Measurements from ENCODE around the gene ZMYM5.
A peak's percentile ranks its signal among the peaks of the same experiment; 100 is the strongest.
"Not testable (repeated sequence)": the region's sequence is repeated elsewhere in the genome, so short reads cannot be mapped to it uniquely, and the experiment has no call there.

Gene ZMYM5

GRCh38 chr13:19863323-19864023 lies at the start of gene ZMYM5:
Gene ZMYM5, minus strand, starts transcription at chr13:19863649. Its CDS starts 11,469 bp downstream, at chr13:19852180.
- DNase-seq (ENCODE audit: low read depth) = peak; percentile 99

- DNase-seq (ENCODE audit: low read depth) = peak; percentile 79
Measured at GRCh38 chr13:19910336-19911072, 47.1 kb upstream of the ZMYM5 start.

GRCh38 chr13:19908350-19908986 lies 45.0 kb upstream of the ZMYM5 start:
- DNase-seq (ENCODE audit: low read depth) = no peak

- DNase-seq (ENCODE audit: low read depth) = not testable (repeated sequence)
Measured at GRCh38 chr13:19905487-19906195, 42.2 kb upstream of the ZMYM5 start.

GRCh38 chr13:19890030-19890429 lies 26.6 kb upstream of the ZMYM5 start:
- no peak for DNase-seq (ENCODE audit: low read depth)

- peak; percentile 33 for DNase-seq (ENCODE audit: low read depth)
Measured at GRCh38 chr13:19888799-19889198, 25.4 kb upstream of the ZMYM5 start.

GRCh38 chr13:19882231-19882630 lies 18.8 kb upstream of the ZMYM5 start:
- DNase-seq (ENCODE audit: low read depth) = no peak

GRCh38 chr13:19881641-19882040 lies 18.2 kb upstream of the ZMYM5 start:
- no peak for DNase-seq (ENCODE audit: low read depth)

GRCh38 chr13:19864746-19865309 lies 1.4 kb upstream of the ZMYM5 start:
- DNase-seq (ENCODE audit: low read depth) = peak; percentile 72

- DNase-seq (ENCODE audit: low read depth) = peak; percentile 85
Measured at GRCh38 chr13:19864024-19864745, 736 bp upstream of the ZMYM5 start.

GRCh38 chr13:19862481-19863313 lies 752 bp downstream of the ZMYM5 start:
- peak; percentile 19 for DNase-seq (ENCODE audit: low read depth)

- no peak for DNase-seq (ENCODE audit: low read depth)
Measured at GRCh38 chr13:19861762-19862161, 1.7 kb downstream of the ZMYM5 start.

GRCh38 chr13:19860884-19861655 lies 2.4 kb downstream of the ZMYM5 start:
- DNase-seq (ENCODE audit: low read depth) = peak; percentile 68

- DNase-seq (ENCODE audit: low read depth) = not testable (repeated sequence)
Measured at GRCh38 chr13:19857637-19858036, 5.8 kb downstream of the ZMYM5 start.

GRCh38 chr13:19852766-19853165 lies 10.7 kb downstream of the ZMYM5 start:
- no peak for DNase-seq (ENCODE audit: low read depth)

GRCh38 chr13:19845758-19846157 lies 17.7 kb downstream of the ZMYM5 start:
- DNase-seq (ENCODE audit: low read depth) = peak; percentile 96

- DNase-seq (ENCODE audit: low read depth) = no peak
Measured at GRCh38 chr13:19838865-19839275, 24.6 kb downstream of the ZMYM5 start.

GRCh38 chr13:19836472-19836871 lies 27.0 kb downstream of the ZMYM5 start:
- DNase-seq (ENCODE audit: low read depth) = peak; percentile 74

GRCh38 chr13:19834704-19835103 lies 28.7 kb downstream of the ZMYM5 start:
- no peak for DNase-seq (ENCODE audit: low read depth)

- no peak for DNase-seq (ENCODE audit: low read depth)
Measured at GRCh38 chr13:19822673-19823072, 40.8 kb downstream of the ZMYM5 start.
